ENCODE measurements around the gene ALDH1A3.

GRCh38 chr15:100926971-100927756 lies 47.5 kb downstream of the ALDH1A3 start:
- no peak for TF ChIP-seq CTCF (conservative IDR thresholded peaks at IDR 0.05 in 1 of 2, IDR thresholded peaks at IDR 0.05 in 1 of 2; ENCODE audit: extremely low read depth in 1 of 2, insufficient read depth in 1 of 2, low read depth in 1 of 2, low read length in 2 of 2)
- no peak for TF ChIP-seq EZH2 (IDR thresholded peaks at IDR 0.05; ENCODE audit: borderline replicate concordance, low read length)
